ENCODE data around the gene LAG3. TPM values are rescaled to one million over a fixed set of nuclear protein-coding genes. Genes with fewer than 3 reads are reported as not detected.

LAG3 gene
- total RNA-seq, 1 experiment from 2014 or later = 0.58 TPM

- CTCF ChIA-PET = no interaction called here
- no peaks in the 10 kb centered on the region for H3K36me3 Mint-ChIP-seq (ENCODE audit: insufficient read depth, unreplicated experiment)
- no TSS peak for BruUV-seq (replicated peaks)
- no peaks in the 10 kb centered on the region for H3K9me3 Mint-ChIP-seq (ENCODE audit: unreplicated experiment)
- H3K4me3 Mint-ChIP-seq (ENCODE audit: unreplicated experiment) = no peak overlapping the region
- no peak for DNase-seq (ENCODE audit: unreplicated experiment)
- intact Hi-C loops (cut with micrococcal nuclease) = no loop called here
- peaks cover 50% of the 10 kb centered on the region for H3K27me3 Mint-ChIP-seq (ENCODE audit: insufficient read depth, unreplicated experiment)
- TF ChIP-seq CTCF (IDR thresholded peaks at IDR 0.05; ENCODE audit: unreplicated experiment) = no peak
- H3K4me1 Mint-ChIP-seq (ENCODE audit: insufficient read depth, unreplicated experiment) = no peaks in the 10 kb centered on the region
- POLR2A ChIA-PET = interaction anchor here (0.6 kb wide), 1 partner anchor 128 kb away, joined by 3 read pairs; the partner anchor contains the start of gene ZNF384
- no peak overlapping the region for H3K27ac Mint-ChIP-seq (ENCODE audit: low read depth, unreplicated experiment)
Measured at GRCh38 chr12:6817662-6818157, 45.4 kb downstream of the LAG3 start.

- intact Hi-C loops (cut with micrococcal nuclease) = no loop called here
Measured at GRCh38 chr12:6818222-6818621, 45.9 kb downstream of the LAG3 start.

GRCh38 chr12:6818645-6819044, 46.3 kb downstream of the LAG3 start:
- Mint-ChIP-seq H3K4me3 (ENCODE audit: unreplicated experiment) (no peak overlapping the region), H3K36me3 (ENCODE audit: insufficient read depth, unreplicated experiment) (no peaks in the 10 kb centered on the region), H3K4me1 (ENCODE audit: insufficient read depth, unreplicated experiment) (no peaks in the 10 kb centered on the region), H3K27me3 (ENCODE audit: insufficient read depth, unreplicated experiment) (peaks cover 56% of the 10 kb centered on the region), H3K9me3 (ENCODE audit: unreplicated experiment) (no peaks in the 10 kb centered on the region), H3K27ac (ENCODE audit: low read depth, unreplicated experiment) (no peak overlapping the region)
- no peak for DNase-seq (ENCODE audit: unreplicated experiment)
- TF ChIP-seq CTCF (IDR thresholded peaks at IDR 0.05; ENCODE audit: unreplicated experiment) = no peak
- ChIA-PET POLR2A (interaction anchor here (0.6 kb wide), 1 partner anchor 129 kb away, joined by 3 read pairs; the partner anchor contains the start of gene ZNF384), CTCF (no interaction called here)
- intact Hi-C loops (cut with micrococcal nuclease) = no loop called here
- BruUV-seq (replicated peaks) = no TSS peak

More at GRCh38 chr12:6818222-6818621, 45.9 kb downstream of the LAG3 start:
- Mint-ChIP-seq H3K9me3 (ENCODE audit: unreplicated experiment) (no peaks in the 10 kb centered on the region), H3K36me3 (ENCODE audit: insufficient read depth, unreplicated experiment) (no peaks in the 10 kb centered on the region), H3K4me3 (ENCODE audit: unreplicated experiment) (no peak overlapping the region), H3K4me1 (ENCODE audit: insufficient read depth, unreplicated experiment) (no peaks in the 10 kb centered on the region), H3K27me3 (ENCODE audit: insufficient read depth, unreplicated experiment) (peaks cover 55% of the 10 kb centered on the region), H3K27ac (ENCODE audit: low read depth, unreplicated experiment) (no peak overlapping the region)
- no TSS peak for BruUV-seq (replicated peaks)
- ChIA-PET CTCF (no interaction called here), POLR2A (interaction anchor here (0.6 kb wide), 1 partner anchor 129 kb away, joined by 3 read pairs; the partner anchor contains the start of gene ZNF384)
- DNase-seq (ENCODE audit: unreplicated experiment) = no peak
- no peak for TF ChIP-seq CTCF (IDR thresholded peaks at IDR 0.05; ENCODE audit: unreplicated experiment)

- intact Hi-C loops (cut with micrococcal nuclease) = no loop called here
- TF ChIP-seq CTCF (IDR thresholded peaks at IDR 0.05; ENCODE audit: unreplicated experiment) = no peak
Measured at GRCh38 chr12:6819106-6820030, 47.0 kb downstream of the LAG3 start.

More at GRCh38 chr12:6819106-6820030, 47.0 kb downstream of the LAG3 start:
- DNase-seq (ENCODE audit: unreplicated experiment) = no peak
- Mint-ChIP-seq H3K27ac (ENCODE audit: low read depth, unreplicated experiment) (no peak overlapping the region), H3K27me3 (ENCODE audit: insufficient read depth, unreplicated experiment) (peaks cover 56% of the 10 kb centered on the region), H3K4me3 (ENCODE audit: unreplicated experiment) (no peak overlapping the region), H3K9me3 (ENCODE audit: unreplicated experiment) (no peaks in the 10 kb centered on the region), H3K4me1 (ENCODE audit: insufficient read depth, unreplicated experiment) (no peaks in the 10 kb centered on the region), H3K36me3 (ENCODE audit: insufficient read depth, unreplicated experiment) (no peaks in the 10 kb centered on the region)
- POLR2A ChIA-PET = no interaction called here
- CTCF ChIA-PET = interaction anchor here (0.9 kb wide), 1 partner anchor 17 kb away, joined by 3 read pairs; no protein-coding TSS in a partner anchor
- BruUV-seq (replicated peaks) = no TSS peak
